ENCODE data around the gene CD244. TPM values are rescaled to one million over a fixed set of nuclear protein-coding genes. Genes with fewer than 3 reads are reported as not detected.

The CD244 gene
- total and polyA plus RNA-seq, 8 donors, result 0.15 to 1.1 (median 0.43) TPM; not detected in 3

DNA sequence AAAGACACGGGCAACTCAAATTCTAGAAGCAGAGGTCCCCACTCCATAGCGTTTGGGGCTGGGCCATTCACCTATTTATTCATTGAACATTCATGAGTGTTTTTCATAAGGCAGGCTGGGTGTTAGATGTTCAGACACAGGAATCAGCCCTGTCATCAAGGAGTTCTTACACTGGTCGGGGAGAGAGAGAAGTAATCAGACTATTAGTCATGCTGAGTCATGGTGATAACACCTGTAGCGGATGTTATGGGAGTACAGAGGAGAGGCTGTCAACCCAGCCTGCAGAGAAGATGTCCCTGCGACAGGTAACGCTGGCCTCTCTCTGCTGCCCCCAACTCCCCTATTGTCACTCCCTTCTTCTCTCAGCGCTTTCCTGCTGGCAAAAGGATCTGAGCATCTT lies 49.5 kb downstream of the CD244 start:
- Histone ChIP-seq H3K4me1 (peaks cover 0 to 6% (median 4%) of the 10 kb centered on the region in 4 donors), H3K27me3 (peaks cover 0 to 6% (median 0%) of the 10 kb centered on the region in 3 donors), H3K36me3 (no peaks in the 10 kb centered on the region), H3K27ac (no peak overlapping the region), H3K9me3 (peaks cover 0 to 3% (median 0%) of the 10 kb centered on the region in 4 donors), H3K4me3 (no peak overlapping the region)
- intact Hi-C loops (cut with DNase I; ENCODE audit: low total_unique reads), result no loop called here
- 57 to 76% (median 65%) methylated on average over 7 of the region's 7 CpGs for WGBS, 5 donors
- TF ChIP-seq EP300 (IDR thresholded peaks at IDR 0.05) (no peak), POLR2A (IDR thresholded peaks at IDR 0.05) (no peak), POLR2AphosphoS5 (IDR thresholded peaks at IDR 0.05) (peak in 1 of 3 donors; percentile 53)
- TF ChIP-seq, protein P1, sequence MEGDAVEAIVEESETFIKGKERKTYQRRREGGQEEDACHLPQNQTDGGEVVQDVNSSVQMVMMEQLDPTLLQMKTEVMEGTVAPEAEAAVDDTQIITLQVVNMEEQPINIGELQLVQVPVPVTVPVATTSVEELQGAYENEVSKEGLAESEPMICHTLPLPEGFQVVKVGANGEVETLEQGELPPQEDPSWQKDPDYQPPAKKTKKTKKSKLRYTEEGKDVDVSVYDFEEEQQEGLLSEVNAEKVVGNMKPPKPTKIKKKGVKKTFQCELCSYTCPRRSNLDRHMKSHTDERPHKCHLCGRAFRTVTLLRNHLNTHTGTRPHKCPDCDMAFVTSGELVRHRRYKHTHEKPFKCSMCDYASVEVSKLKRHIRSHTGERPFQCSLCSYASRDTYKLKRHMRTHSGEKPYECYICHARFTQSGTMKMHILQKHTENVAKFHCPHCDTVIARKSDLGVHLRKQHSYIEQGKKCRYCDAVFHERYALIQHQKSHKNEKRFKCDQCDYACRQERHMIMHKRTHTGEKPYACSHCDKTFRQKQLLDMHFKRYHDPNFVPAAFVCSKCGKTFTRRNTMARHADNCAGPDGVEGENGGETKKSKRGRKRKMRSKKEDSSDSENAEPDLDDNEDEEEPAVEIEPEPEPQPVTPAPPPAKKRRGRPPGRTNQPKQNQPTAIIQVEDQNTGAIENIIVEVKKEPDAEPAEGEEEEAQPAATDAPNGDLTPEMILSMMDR (IDR thresholded peaks at IDR 0.05), result no peak
- DNase-seq, result peak in 1 of 2 donors; percentile 40

DNA sequence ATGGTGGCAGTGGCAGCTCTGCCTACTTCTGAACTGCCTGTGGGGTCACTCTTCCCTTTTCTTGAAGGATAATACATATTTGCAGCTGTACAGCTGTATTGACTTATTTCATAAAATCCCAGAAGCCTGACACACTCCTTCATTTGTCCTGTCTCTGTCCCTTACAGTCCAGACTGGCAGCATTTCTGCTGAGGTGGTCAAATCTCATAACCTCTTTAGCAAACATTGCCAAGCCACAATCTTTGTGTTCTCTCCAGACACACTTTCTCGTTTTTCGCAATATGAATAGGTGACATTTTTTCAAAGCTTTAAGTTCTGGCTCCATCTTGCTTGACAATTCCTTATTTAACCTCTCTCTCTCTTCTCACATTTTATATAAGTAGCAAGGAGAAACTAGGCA lies 51.5 kb downstream of the CD244 start:
- Histone ChIP-seq H3K27ac (no peak overlapping the region), H3K36me3 (no peaks in the 10 kb centered on the region), H3K27me3 (peaks cover 0 to 6% (median 0%) of the 10 kb centered on the region in 3 donors), H3K9me3 (peaks cover 4 to 24% (median 17%) of the 10 kb centered on the region in 4 donors), H3K4me1 (peaks cover 0 to 6% (median 4%) of the 10 kb centered on the region in 4 donors), H3K4me3 (no peak overlapping the region)
- intact Hi-C loops (cut with DNase I; ENCODE audit: low total_unique reads), result no loop called here
- no peak for TF ChIP-seq EP300 (IDR thresholded peaks at IDR 0.05)
- TF ChIP-seq, protein P1 (IDR thresholded peaks at IDR 0.05), result no peak
- no peak for TF ChIP-seq POLR2A (IDR thresholded peaks at IDR 0.05)
- WGBS, 5 donors, result 41 to 67% (median 45%) methylated on average over 2 of the region's 2 CpGs
- DNase-seq, result no peak

DNA sequence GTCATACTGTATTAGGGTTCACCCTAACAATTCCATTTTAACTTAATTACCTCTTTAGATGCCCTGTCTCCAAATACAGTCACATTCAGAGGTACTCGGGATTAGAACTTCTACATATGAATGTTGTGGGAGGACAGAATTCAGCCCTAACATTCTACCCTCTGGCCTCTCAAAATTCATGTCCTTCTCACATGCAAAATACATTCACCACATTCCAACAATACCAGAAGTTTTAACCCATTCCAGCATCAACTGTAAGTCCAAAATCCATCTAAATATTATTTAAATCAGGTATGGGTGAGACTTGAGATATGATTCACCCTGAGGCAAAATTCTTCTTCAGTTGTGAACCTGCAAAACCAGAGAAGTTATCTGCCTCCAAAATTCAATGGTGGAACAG lies 52.2 kb downstream of the CD244 start:
- Histone ChIP-seq H3K4me3 (no peak overlapping the region), H3K27ac (no peak overlapping the region), H3K9me3 (peaks cover 4 to 27% (median 18%) of the 10 kb centered on the region in 4 donors), H3K27me3 (peaks cover 0 to 6% (median 0%) of the 10 kb centered on the region in 3 donors), H3K36me3 (no peaks in the 10 kb centered on the region), H3K4me1 (peaks cover 0 to 6% (median 4%) of the 10 kb centered on the region in 4 donors)
- 63 to 86% (median 73%) methylated on average over 1 of the region's 1 CpG for WGBS, 5 donors
- TF ChIP-seq EP300 (IDR thresholded peaks at IDR 0.05) (no peak), POLR2A (IDR thresholded peaks at IDR 0.05) (no peak), POLR2AphosphoS5 (IDR thresholded peaks at IDR 0.05) (no peak)
- TF ChIP-seq, protein P1 (IDR thresholded peaks at IDR 0.05), result no peak
- intact Hi-C loops (cut with DNase I; ENCODE audit: low total_unique reads), result no loop called here
- no peak for DNase-seq

DNA sequence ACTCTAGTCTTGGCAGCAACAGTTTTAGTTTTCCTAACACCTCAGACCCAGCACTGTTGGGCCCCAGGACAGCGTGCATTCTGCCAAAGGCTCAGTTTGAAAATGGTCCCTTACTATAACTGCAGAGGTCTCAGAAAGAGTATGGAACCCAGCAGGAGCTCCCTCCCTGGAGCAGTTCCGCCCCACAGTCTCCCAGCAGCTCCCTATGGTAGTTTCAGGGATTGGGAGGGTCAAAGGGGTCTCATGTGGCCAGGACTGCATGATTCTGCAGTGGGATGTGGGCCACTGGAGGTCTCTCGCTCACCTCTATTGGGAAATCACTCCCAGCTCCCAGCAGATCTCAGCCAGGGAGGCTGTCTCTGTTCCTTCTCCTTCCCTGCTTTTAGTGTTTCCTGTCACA lies 54.4 kb downstream of the CD244 start:
- H3K36me3 ChIP-seq, result no peaks in the 10 kb centered on the region
- TF ChIP-seq POLR2AphosphoS5 (IDR thresholded peaks at IDR 0.05), result no peak
- TF ChIP-seq, protein P1 (IDR thresholded peaks at IDR 0.05), result no peak
- TF ChIP-seq EP300 (IDR thresholded peaks at IDR 0.05), result no peak
- no peak overlapping the region for H3K4me3 ChIP-seq
- no peaks in the 10 kb centered on the region for H3K27me3 ChIP-seq
- H3K27ac ChIP-seq, result no peak overlapping the region
- peaks cover 4 to 27% (median 18%) of the 10 kb centered on the region in 4 donors for H3K9me3 ChIP-seq
- WGBS, 5 donors, result 89 to 97% (median 95%) methylated on average over 3 of the region's 3 CpGs
- H3K4me1 ChIP-seq, result peaks cover 0 to 5% (median 2%) of the 10 kb centered on the region in 4 donors
- no peak for DNase-seq
- intact Hi-C loops (cut with DNase I; ENCODE audit: low total_unique reads), result no loop called here

All from stomach (tissue), 9 donors.